Right cardiac atrium (tissue), 5 donors: ENCODE data around the gene LGI2. TPM values are rescaled to one million over a fixed set of nuclear protein-coding genes. Genes with fewer than 3 reads are reported as not detected.

Experiments used
- ATAC-seq, 2 donors: fragments of 200-7000 bp; cut with Tn5 transposase; one replicate each; pipeline versions ENCODE4 v1.8.0 to v1.9.1; 2020; ENCODE audit warnings: moderate library complexity in 2 of 2, mild to moderate bottlenecking in 1 of 2
- DNase-seq, 3 donors: peaks; one replicate each; pipeline ENCODE4 v3.0.0-alpha.2; 2020
- H3K27ac ChIP-seq: one replicate; pipeline ENCODE4 v1.5.1; 2013; ENCODE audit warnings: mild to moderate bottlenecking, low read length, control low read depth, moderate library complexity
- H3K27me3 ChIP-seq: one replicate; pipeline ENCODE4 v1.6.1; 2013; ENCODE audit not compliant: control insufficient read depth, insufficient read depth
- H3K4me1 ChIP-seq: one replicate; pipeline ENCODE4 v1.6.1; 2013; ENCODE audit warnings: low read length; ENCODE audit not compliant: control insufficient read depth, insufficient read depth
- H3K4me3 ChIP-seq: one replicate; pipeline ENCODE4 v1.5.1; 2013; ENCODE audit warnings: low read length, control low read depth
- H3K9me3 ChIP-seq: one replicate; pipeline ENCODE4 v1.6.1; 2013; ENCODE audit warnings: low read length; ENCODE audit not compliant: control insufficient read depth
- WGBS: extraction: QIAGEN DNeasy Blood & Tissue Kit; methylation state at CpG from one replicate; pipeline ENCODE4 v1.1.7; 2013; 5-methylcytosine and 5-hydroxymethylcytosine counted together
- intact Hi-C, 4 donors: fragments of 100-400 bp; cut with DNase I; formaldehyde crosslinking; loops; one replicate each; pipeline versions ENCODE4 v1.11.0 to v1.14.0; 2022 to 2023
- polyA plus RNA-seq: library from polyadenylated mRNA; stranded (reverse); fragments of 200-250 nt; gene quantifications from one replicate; pipeline ENCODE4 v1.2.3, GENCODE V29; 2013
- total RNA-seq, 4 donors: library from RNA; stranded (reverse); fragmentation: NEBNext Ultra II Directional; extraction: Animal tissue kit (Norgen Biotek cat#: 25700); gene quantifications; one replicate each; pipeline ENCODE4 v1.2.1, GENCODE V29; 2021
- donor health status: healthy with polysubstance abuse.
- donor health status: DM: no; HTN: yes; CAD: no.
- donor health status: DM: no; HTN: no; CAD: no.
- donor health status: DM: no; HTN: yes; CAD: no; lungs with severe emphysema.
- donor health status: DM: yes; HTN: yes; CAD: no.

LGI2 gene
- total and polyA plus RNA-seq, 5 donors: 2.4 to 7.1 (median 5.4) TPM

- ATAC-seq (no peak), DNase-seq (no peak)
- H3K27ac ChIP-seq: no peak overlapping the region
- no peaks in the 10 kb centered on the region for H3K4me1 ChIP-seq
- H3K4me3 ChIP-seq: no peak overlapping the region
- intact Hi-C loops: no loop called here
- H3K27me3 ChIP-seq: no peaks in the 10 kb centered on the region
- no peaks in the 10 kb centered on the region for H3K9me3 ChIP-seq
- 42% methylated on average over 2 of the region's 2 CpGs for WGBS
These were observed 35.3 kb downstream of the LGI2 start for GRCh38 chr4:24995346-24995919.

GRCh38 chr4:24993551-24994080 lies 37.1 kb downstream of the LGI2 start:
- Histone ChIP-seq H3K27me3 (no peaks in the 10 kb centered on the region), H3K27ac (no peak overlapping the region), H3K4me1 (no peaks in the 10 kb centered on the region), H3K9me3 (no peaks in the 10 kb centered on the region), H3K4me3 (no peak overlapping the region)
- DNase-seq (no peak), ATAC-seq (no peak)
- WGBS: 83% methylated on average over 5 of the region's 5 CpGs
- intact Hi-C loops: no loop called here

GRCh38 chr4:24992968-24993367 lies 37.8 kb downstream of the LGI2 start:
- WGBS: 92% methylated on average over 1 of the region's 1 CpG
- no peak for DNase-seq
- Histone ChIP-seq H3K9me3 (no peaks in the 10 kb centered on the region), H3K27me3 (no peaks in the 10 kb centered on the region), H3K27ac (no peak overlapping the region), H3K4me3 (no peak overlapping the region), H3K4me1 (no peaks in the 10 kb centered on the region)
- ATAC-seq: no peak
- intact Hi-C loops: no loop called here

- no peaks in the 10 kb centered on the region for H3K9me3 ChIP-seq
- H3K4me3 ChIP-seq: no peak overlapping the region
- DNase-seq: no peak
- H3K27me3 ChIP-seq: no peaks in the 10 kb centered on the region
- peak; percentile 50 to 91 for ATAC-seq
- intact Hi-C loops: no loop called here
- 70% methylated on average over 3 of the region's 3 CpGs for WGBS
- no peak overlapping the region for H3K27ac ChIP-seq
- H3K4me1 ChIP-seq: no peaks in the 10 kb centered on the region
These were observed 39.7 kb downstream of the LGI2 start for GRCh38 chr4:24991015-24991414.

- 79% methylated on average over 4 of the region's 4 CpGs for WGBS
- Histone ChIP-seq H3K27ac (no peak overlapping the region), H3K4me1 (no peaks in the 10 kb centered on the region), H3K9me3 (no peaks in the 10 kb centered on the region), H3K4me3 (no peak overlapping the region), H3K27me3 (no peaks in the 10 kb centered on the region)
- intact Hi-C loops: loop anchor here in 2 of 4 donors (10.0 kb wide), 2 partner anchors 65 to 155 kb away; no protein-coding TSS in a partner anchor
- DNase-seq (no peak), ATAC-seq (no peak)
These were observed 41.4 kb downstream of the LGI2 start for GRCh38 chr4:24989327-24989726.

- intact Hi-C loops: loop anchor here in 2 of 4 donors (10.0 kb wide), 2 partner anchors 66 to 156 kb away; no protein-coding TSS in a partner anchor
- WGBS: 67% methylated on average over 1 of the region's 1 CpG
- Histone ChIP-seq H3K4me3 (no peak overlapping the region), H3K9me3 (no peaks in the 10 kb centered on the region), H3K4me1 (no peaks in the 10 kb centered on the region), H3K27ac (no peak overlapping the region), H3K27me3 (no peaks in the 10 kb centered on the region)
- ATAC-seq: peak; percentile 34 to 37
- no peak for DNase-seq
These were observed 42.0 kb downstream of the LGI2 start for GRCh38 chr4:24988776-24989175.

GRCh38 chr4:24984602-24985532 lies 45.9 kb downstream of the LGI2 start:
- intact Hi-C loops: loop anchor here in 3 of 4 donors (5.0 to 10.0 kb wide), 3 partner anchors 70 to 162 kb away; no protein-coding TSS in a partner anchor
- 58% methylated on average over 6 of the region's 6 CpGs for WGBS
- Histone ChIP-seq H3K27ac (no peak overlapping the region), H3K4me1 (no peaks in the 10 kb centered on the region), H3K27me3 (no peaks in the 10 kb centered on the region), H3K4me3 (no peak overlapping the region), H3K9me3 (no peaks in the 10 kb centered on the region)
- no peak for DNase-seq
- no peak for ATAC-seq

- no peaks in the 10 kb centered on the region for H3K9me3 ChIP-seq
- no peak for DNase-seq
- 73% methylated on average over 5 of the region's 5 CpGs for WGBS
- ATAC-seq: no peak
- no peak overlapping the region for H3K4me3 ChIP-seq
- intact Hi-C loops: loop anchor here (2.0 to 10.0 kb wide), 4 partner anchors 74 to 167 kb away; no protein-coding TSS in a partner anchor
- H3K27me3 ChIP-seq: no peaks in the 10 kb centered on the region
- no peak overlapping the region for H3K27ac ChIP-seq
- H3K4me1 ChIP-seq: no peaks in the 10 kb centered on the region
These were observed 50.0 kb downstream of the LGI2 start for GRCh38 chr4:24980740-24981139.

GRCh38 chr4:24980064-24980690 lies 50.6 kb downstream of the LGI2 start:
- Histone ChIP-seq H3K4me3 (peak overlapping the region; percentile 45), H3K4me1 (no peaks in the 10 kb centered on the region), H3K27ac (peak overlapping the region; percentile 95), H3K9me3 (no peaks in the 10 kb centered on the region), H3K27me3 (no peaks in the 10 kb centered on the region)
- intact Hi-C loops: loop anchor here (2.0 to 10.0 kb wide), 4 partner anchors 75 to 167 kb away; no protein-coding TSS in a partner anchor
- WGBS: 13% methylated on average over 17 of the region's 17 CpGs
- ATAC-seq: peak; percentile 57 to 73
- DNase-seq: peak in 1 of 3 donors; percentile 44

- H3K27me3 ChIP-seq: no peaks in the 10 kb centered on the region
- intact Hi-C loops: loop anchor here in 1 of 4 donors (5.0 kb wide), 1 partner anchor 163 kb away; no protein-coding TSS in a partner anchor
- peak overlapping the region; percentile 58 for H3K27ac ChIP-seq
- 65% methylated on average over 7 of the region's 7 CpGs for WGBS
- peak; percentile 89 to 97 for ATAC-seq
- no peaks in the 10 kb centered on the region for H3K4me1 ChIP-seq
- peak; percentile 48 to 64 (median 53) for DNase-seq
- no peaks in the 10 kb centered on the region for H3K9me3 ChIP-seq
- H3K4me3 ChIP-seq: peak overlapping the region; percentile 45
These were observed 51.2 kb downstream of the LGI2 start for GRCh38 chr4:24979554-24979953.
